ENCODE data around the gene TEKT2.

DNA sequence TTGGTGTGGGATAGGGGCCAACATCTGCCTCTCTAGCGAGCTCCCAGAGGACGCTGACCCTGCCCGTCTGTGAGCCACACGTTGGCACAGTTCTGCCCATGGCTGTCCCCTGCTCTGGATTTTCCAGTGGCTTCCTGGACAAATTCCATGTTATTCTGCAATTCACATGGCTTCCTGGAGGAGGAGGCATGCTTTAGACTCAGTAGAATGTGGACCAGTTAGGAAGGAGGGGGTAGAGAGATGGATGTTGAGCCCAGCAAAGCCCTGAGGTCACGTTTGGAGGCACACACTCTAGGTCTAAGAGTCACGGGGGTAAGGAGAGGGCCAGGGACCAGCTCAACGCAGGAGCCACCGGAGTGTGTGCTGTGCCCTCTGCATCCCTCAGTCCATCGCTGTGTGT, 28.9 kb downstream of the TEKT2 start:
- TF ChIP-seq EZH2 (IDR thresholded peaks at IDR 0.05; ENCODE audit: low read depth, low read length, severe bottlenecking) (no peak), CEBPB (IDR thresholded peaks at IDR 0.05; ENCODE audit: low read depth, low read length) (no peak), JUN (IDR thresholded peaks at IDR 0.05; ENCODE audit: low read depth, low read length) (no peak), RXRA (IDR thresholded peaks at IDR 0.05; ENCODE audit: insufficient read depth, low read depth, low read length) (no peak), RAD21 (IDR thresholded peaks at IDR 0.05 in 1 of 2, conservative IDR thresholded peaks at IDR 0.05 in 1 of 2; ENCODE audit: low read depth in 2 of 2, low read length in 2 of 2) (no peak), KDM1A (IDR thresholded peaks at IDR 0.05; ENCODE audit: borderline replicate concordance, low read length) (no peak), POLR2AphosphoS5 (IDR thresholded peaks at IDR 0.05; ENCODE audit: low read depth, low read length) (no peak), RFX5 (IDR thresholded peaks at IDR 0.05; ENCODE audit: borderline replicate concordance, low read depth, low read length) (no peak), JUND (IDR thresholded peaks at IDR 0.05; ENCODE audit: low read length) (no peak), SUZ12 (IDR thresholded peaks at IDR 0.05; ENCODE audit: low read length) (no peak)
